HCT116 (cell line): ENCODE results near the gene SLC8A1. TPM values are rescaled to one million over a fixed set of nuclear protein-coding genes. Genes with fewer than 3 reads are reported as not detected.

Experiments
- ATAC-seq: fragments of 200-7000 bp; cut with Tn5 transposase; 2 replicates; pipeline ENCODE4 v1.9.1; 2020; ENCODE audit warnings: mild to moderate bottlenecking, moderate library complexity
- BruUV-seq: library from RNA; stranded (reverse); fragments of 400-500 nt; replicated peaks from 2 replicates; lab custom pipeline; 2021; lab: Mats Ljungman, UMichigan
- CTCF ChIA-PET: fragments of 300-600 bp; sonication (Branson Sonifier 250); formaldehyde crosslinking; loops from one replicate; lab custom pipeline; 2021; ENCODE audit warnings: antibody characterized with exemption; lab: Charles Lee
- POLR2A ChIA-PET: fragments of 300-600, 350-600 bp; sonication (Branson Sonifier 250); formaldehyde crosslinking; loops from one replicate; lab custom pipeline; 2021; ENCODE audit warnings: antibody characterized with exemption; lab: Charles Lee
- RAD21 ChIA-PET, 2 experiments: fragments of 300-600 bp; sonication (Branson Sonifier 250); formaldehyde crosslinking; loops; one replicate each; lab custom pipeline; 2023; ENCODE audit warnings: low total read pairs in 2 of 2; ENCODE audit not compliant: uncharacterized antibody in 2 of 2, unreplicated experiment in 2 of 2, low non-redundant PET in 1 of 2; lab: Charles Lee
- DNase-seq: peaks from one replicate; pipeline ENCODE4 v3.0.0-alpha.2; 2010; ENCODE audit warnings: low read depth, low spot score
- H2AFZ ChIP-seq: fragments of 200-600 bp; shearing (Covaris generic), sonication (generic); 2 replicates; pipeline ENCODE4 v1.6.1; 2017; ENCODE audit warnings: low read depth, mixed run types, mixed read lengths, antibody characterized with exemption, low read length; ENCODE audit not compliant: poor library complexity, severe bottlenecking
- H3K27ac ChIP-seq: 2 replicates; pipeline ENCODE4 v1.5.1; 2012; ENCODE audit warnings: low read depth, low read length
- H3K27me3 ChIP-seq: fragments of 200-600 bp; sonication (generic); 2 replicates; pipeline ENCODE4 v1.6.1; 2016; ENCODE audit warnings: mixed run types, low read length, mixed read lengths; ENCODE audit not compliant: insufficient read depth
- H3K36me3 ChIP-seq, 2 experiments: fragments of 200-500 bp in 1 of 2; fragments of 200-600 bp in 1 of 2; sonication (Bioruptor generic) in 1 of 2; sonication (generic) in 1 of 2; 2 replicates each; pipeline versions ENCODE4 v1.5.1 to v1.6.1; 2014 to 2016; ENCODE audit warnings: low read length in 2 of 2, inconsistent platforms in 1 of 2, mixed read lengths in 1 of 2, mixed run types in 1 of 2; ENCODE audit not compliant: insufficient read depth in 2 of 2, control insufficient read depth in 1 of 2
- H3K4me1 ChIP-seq, 2 experiments: fragments of 200-600 bp in 1 of 2; sonication (generic) in 1 of 2; 2 replicates each; pipeline versions ENCODE4 v1.5.1 to v1.6.1; 2012 to 2017; ENCODE audit warnings: low read length in 2 of 2, inconsistent platforms in 1 of 2, mild to moderate bottlenecking in 1 of 2, mixed read lengths in 1 of 2, mixed run types in 1 of 2, moderate library complexity in 1 of 2; ENCODE audit not compliant: insufficient read depth in 2 of 2, control insufficient read depth in 1 of 2
- H3K4me2 ChIP-seq: fragments of 200-600 bp; sonication (generic); 2 replicates; pipeline ENCODE4 v1.6.1; 2017; ENCODE audit warnings: mixed run types, low read length, mixed read lengths
- H3K4me3 ChIP-seq, 2 experiments: fragments of 200-600 bp in 1 of 2; sonication (generic) in 1 of 2; replicated peaks in 1 of 2; 2 replicates each; pipeline ENCODE4 v1.5.1; 2011 to 2016; ENCODE audit warnings: low read length in 2 of 2, control low read depth in 1 of 2, low read depth in 1 of 2, mild to moderate bottlenecking in 1 of 2, mixed read lengths in 1 of 2, mixed run types in 1 of 2
- H3K79me2 ChIP-seq: fragments of 200-600 bp; sonication (generic); 2 replicates; pipeline ENCODE4 v1.6.1; 2017; ENCODE audit warnings: mild to moderate bottlenecking, mixed run types, low read length, moderate library complexity, mixed read lengths; ENCODE audit not compliant: insufficient read depth
- H3K9ac ChIP-seq: fragments of 200-600 bp; sonication (generic); 2 replicates; pipeline ENCODE4 v1.6.1; 2016; ENCODE audit warnings: low read length, mixed read lengths
- H3K9me2 ChIP-seq: fragments of 200-600 bp; sonication (generic), shearing (Covaris generic); 2 replicates; pipeline ENCODE4 v1.6.1; 2017; ENCODE audit warnings: mixed run types, mild to moderate bottlenecking, moderate library complexity; ENCODE audit not compliant: insufficient read depth
- H3K9me3 ChIP-seq, 2 experiments: fragments of 200-500 bp in 1 of 2; fragments of 200-600 bp in 1 of 2; sonication (Bioruptor generic) in 1 of 2; sonication (generic) in 1 of 2; 2 replicates each; pipeline ENCODE4 v1.6.1; 2014 to 2017; ENCODE audit warnings: low read length in 2 of 2, mixed read lengths in 2 of 2, inconsistent platforms in 1 of 2, low read depth in 1 of 2, mild to moderate bottlenecking in 1 of 2, mixed run types in 1 of 2, moderate library complexity in 1 of 2; ENCODE audit not compliant: control insufficient read depth in 1 of 2, insufficient read depth in 1 of 2
- H4K20me1 ChIP-seq: fragments of 200-600 bp; sonication (generic), shearing (Covaris generic); 2 replicates; pipeline ENCODE4 v1.6.1; 2017; ENCODE audit warnings: mixed run types, mild to moderate bottlenecking, moderate library complexity; ENCODE audit not compliant: insufficient read depth
- CBX3 ChIP-seq: IDR thresholded peaks from 2 replicates; pipeline ENCODE4 v1.6.1; 2012; ENCODE audit warnings: low read depth
- CEBPB ChIP-seq: IDR thresholded peaks from 2 replicates; pipeline ENCODE4 v1.6.1; 2012; ENCODE audit warnings: low read depth
- EGR1 ChIP-seq: IDR thresholded peaks from 2 replicates; pipeline ENCODE4 v1.6.1; 2012; ENCODE audit warnings: low read depth
- ELF1 ChIP-seq: IDR thresholded peaks from 2 replicates; pipeline ENCODE4 v1.6.1; 2012; ENCODE audit warnings: low read depth, borderline replicate concordance
- EZH2phosphoT487 ChIP-seq: fragments of 200-600 bp; IDR thresholded peaks from 2 replicates; pipeline ENCODE4 v1.6.1; 2018; ENCODE audit warnings: antibody characterized with exemption, borderline replicate concordance
- FOSL1 ChIP-seq: IDR thresholded peaks from 2 replicates; pipeline ENCODE4 v1.6.1; 2012; ENCODE audit warnings: low read depth
- JUND ChIP-seq: IDR thresholded peaks from 2 replicates; pipeline ENCODE4 v1.6.1; 2012
- MAX ChIP-seq: IDR thresholded peaks from 2 replicates; pipeline ENCODE4 v1.6.1; 2012
- POLR2A ChIP-seq: IDR thresholded peaks from 2 replicates; pipeline ENCODE4 v1.7.0; 2011; ENCODE audit warnings: borderline replicate concordance; ENCODE audit not compliant: insufficient read depth, insufficient read length; ENCODE audit errors: extremely low read depth
- POLR2AphosphoS5 ChIP-seq: IDR thresholded peaks from 2 replicates; pipeline ENCODE4 v1.6.1; 2011; ENCODE audit warnings: mild to moderate bottlenecking, low read depth, low read length, moderate library complexity
- REST ChIP-seq: IDR thresholded peaks from 2 replicates; pipeline ENCODE4 v1.6.1; 2012; ENCODE audit warnings: low read depth
- SP1 ChIP-seq: IDR thresholded peaks from 2 replicates; pipeline ENCODE4 v1.6.1; 2012; ENCODE audit warnings: low read depth
- SRF ChIP-seq: IDR thresholded peaks from 2 replicates; pipeline ENCODE4 v1.6.1; 2012; ENCODE audit warnings: low read depth
- TCF7L2 ChIP-seq: IDR thresholded peaks from 2 replicates; pipeline ENCODE4 v1.7.0; 2011; ENCODE audit warnings: borderline replicate concordance, inconsistent platforms; ENCODE audit not compliant: insufficient read depth, insufficient read length; ENCODE audit errors: extremely low read depth
- YY1 ChIP-seq: IDR thresholded peaks from 2 replicates; pipeline ENCODE4 v1.6.1; 2011; ENCODE audit warnings: low read length, low read depth, moderate library complexity, mild to moderate bottlenecking; ENCODE audit not compliant: insufficient replicate concordance; ENCODE audit errors: extremely low read depth
- ZFX ChIP-seq: fragments of 450-650 bp; IDR thresholded peaks from 2 replicates; pipeline ENCODE4 v1.6.1; 2017
- ZNF274 ChIP-seq: fragments of 200-500 bp; sonication (Bioruptor generic); IDR thresholded peaks from 2 replicates; pipeline ENCODE4 v1.6.1; 2014; ENCODE audit warnings: mild to moderate bottlenecking, low read depth, low read length, inconsistent platforms
- intact Hi-C: fragments of 100-400 bp; cut with micrococcal nuclease; formaldehyde crosslinking; loops from 2 replicates; pipeline ENCODE4 v1.10.0; 2022
- total RNA-seq: library from RNA; stranded (reverse); gene quantifications from one replicate; pipeline ENCODE4 v1.2.1, GENCODE V29; 2021; ENCODE audit not compliant: unreplicated experiment
- TF ChIP-seq, protein P1 (sequence below): IDR thresholded peaks from 2 replicates; pipeline ENCODE4 v1.6.1; 2012
- TF ChIP-seq, protein P2 (sequence below), 3 experiments: fragments of 200-600 bp in 1 of 3; sonication (generic) in 1 of 3; IDR thresholded peaks in 2 of 3; conservative IDR thresholded peaks in 1 of 3; 2 replicates each; pipeline ENCODE4 v1.5.1; 2012 to 2017; ENCODE audit warnings: low read depth in 2 of 3, low read length in 2 of 3, antibody characterized with exemption in 1 of 3, borderline replicate concordance in 1 of 3, control low read depth in 1 of 3, mild to moderate bottlenecking in 1 of 3, mixed read lengths in 1 of 3, mixed run types in 1 of 3, moderate library complexity in 1 of 3; ENCODE audit not compliant: insufficient read depth in 1 of 3

Gene SLC8A1
- total RNA-seq, 1 experiment from 2014 or later = 0.07 TPM

GRCh38 chr2:40208463-40208862 lies 243.4 kb downstream of the SLC8A1 start:
- no peaks in the 10 kb centered on the region; the same call in 1 of the 2 replicates for H4K20me1 ChIP-seq
- POLR2A ChIA-PET = no interaction called here
- DNase-seq (no peak), ATAC-seq (no peak)
- no peak overlapping the region for H3K4me3 ChIP-seq
- intact Hi-C loops = no loop called here
- RAD21 ChIA-PET = no interaction called here
- peaks cover 7% of the 10 kb centered on the region for H3K27me3 ChIP-seq
- no TSS peak for BruUV-seq
- no peaks in the 10 kb centered on the region for H3K79me2 ChIP-seq
- H3K9me3 ChIP-seq = no peaks in the 10 kb centered on the region
- H3K4me1 ChIP-seq = no peaks in the 10 kb centered on the region
- no peak overlapping the region for H3K9ac ChIP-seq
- CTCF ChIA-PET = no interaction called here
- no peak overlapping the region for H3K4me2 ChIP-seq
- TF ChIP-seq POLR2A (no peak), YY1 (no peak), SP1 (no peak), JUND (no peak), EGR1 (no peak), POLR2AphosphoS5 (no peak), ZFX (no peak), CEBPB (no peak), MAX (no peak), REST (no peak), SRF (no peak), TCF7L2 (no peak), CBX3 (no peak), ELF1 (no peak), EZH2phosphoT487 (no peak), FOSL1 (no peak), ZNF274 (no peak)
- TF ChIP-seq, protein P1, sequence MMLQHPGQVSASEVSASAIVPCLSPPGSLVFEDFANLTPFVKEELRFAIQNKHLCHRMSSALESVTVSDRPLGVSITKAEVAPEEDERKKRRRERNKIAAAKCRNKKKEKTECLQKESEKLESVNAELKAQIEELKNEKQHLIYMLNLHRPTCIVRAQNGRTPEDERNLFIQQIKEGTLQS = no peak
- TF ChIP-seq, protein P2, sequence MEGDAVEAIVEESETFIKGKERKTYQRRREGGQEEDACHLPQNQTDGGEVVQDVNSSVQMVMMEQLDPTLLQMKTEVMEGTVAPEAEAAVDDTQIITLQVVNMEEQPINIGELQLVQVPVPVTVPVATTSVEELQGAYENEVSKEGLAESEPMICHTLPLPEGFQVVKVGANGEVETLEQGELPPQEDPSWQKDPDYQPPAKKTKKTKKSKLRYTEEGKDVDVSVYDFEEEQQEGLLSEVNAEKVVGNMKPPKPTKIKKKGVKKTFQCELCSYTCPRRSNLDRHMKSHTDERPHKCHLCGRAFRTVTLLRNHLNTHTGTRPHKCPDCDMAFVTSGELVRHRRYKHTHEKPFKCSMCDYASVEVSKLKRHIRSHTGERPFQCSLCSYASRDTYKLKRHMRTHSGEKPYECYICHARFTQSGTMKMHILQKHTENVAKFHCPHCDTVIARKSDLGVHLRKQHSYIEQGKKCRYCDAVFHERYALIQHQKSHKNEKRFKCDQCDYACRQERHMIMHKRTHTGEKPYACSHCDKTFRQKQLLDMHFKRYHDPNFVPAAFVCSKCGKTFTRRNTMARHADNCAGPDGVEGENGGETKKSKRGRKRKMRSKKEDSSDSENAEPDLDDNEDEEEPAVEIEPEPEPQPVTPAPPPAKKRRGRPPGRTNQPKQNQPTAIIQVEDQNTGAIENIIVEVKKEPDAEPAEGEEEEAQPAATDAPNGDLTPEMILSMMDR (IDR thresholded peaks at IDR 0.05 in 2 of 3, conservative IDR thresholded peaks at IDR 0.05 in 1 of 3; ENCODE audit: borderline replicate concordance in 1 of 3, insufficient read depth in 1 of 3, low read depth in 2 of 3, low read length in 2 of 3) = no peak
- no peak overlapping the region for H3K27ac ChIP-seq
- H3K9me2 ChIP-seq = no peaks in the 10 kb centered on the region
- no peak overlapping the region for H2AFZ ChIP-seq
- H3K36me3 ChIP-seq = no peaks in the 10 kb centered on the region
